Endothelial cell of umbilical vein (primary cell): ENCODE results near the gene ADA. TPM values are rescaled to one million over a fixed set of nuclear protein-coding genes. Genes with fewer than 3 reads are reported as not detected.

Experiments
- BruUV-seq: library from RNA; stranded (reverse); fragments of 400-500 nt; replicated peaks from 2 replicates; lab custom pipeline; 2021; lab: Mats Ljungman, UMichigan
- CTCF ChIA-PET: fragments of 300-600, 350-600 bp; sonication (Branson Sonifier 250); formaldehyde crosslinking; loops from one replicate; lab custom pipeline; 2021; ENCODE audit warnings: antibody characterized with exemption, inconsistent platforms; lab: Charles Lee
- POLR2A ChIA-PET: fragments of 300-600, 350-600 bp; sonication (Branson Sonifier 250); formaldehyde crosslinking; loops from one replicate; lab custom pipeline; 2021; ENCODE audit warnings: antibody characterized with exemption, inconsistent platforms; lab: Charles Lee
- DNase-seq: peaks from one replicate; pipeline ENCODE4 v3.0.0-alpha.2; 2011; ENCODE audit warnings: low read depth, low spot score
- FAIRE-seq: peaks from 2 replicates; lab custom pipeline; 2011; peaks lifted over from hg19 to GRCh38; lab: Jason Lieb, UNC
- H2AFZ ChIP-seq: 2 replicates; pipeline ENCODE4 v1.6.0; 2012; ENCODE audit warnings: low read depth, low read length, control low read depth, inconsistent platforms
- H3K27ac ChIP-seq: 2 replicates; pipeline ENCODE4 v1.5.1; 2011; ENCODE audit warnings: low read depth, mild to moderate bottlenecking, control low read depth, low read length, moderate library complexity; ENCODE audit not compliant: insufficient read depth
- H3K27me3 ChIP-seq, 2 experiments: 2 replicates each; pipeline versions ENCODE4 v1.6.0 to v1.6.1; 2011; ENCODE audit warnings: low read length in 2 of 2, mixed read lengths in 1 of 2; ENCODE audit not compliant: control insufficient read depth in 2 of 2, insufficient read depth in 2 of 2
- H3K36me3 ChIP-seq, 2 experiments: 2 replicates in 1 of 2; 3 replicates in 1 of 2; pipeline ENCODE4 v1.5.1; 2011; ENCODE audit warnings: low read length in 2 of 2, mild to moderate bottlenecking in 1 of 2, moderate library complexity in 1 of 2; ENCODE audit not compliant: control insufficient read depth in 2 of 2, insufficient read depth in 2 of 2; ENCODE audit errors: extremely low read depth in 1 of 2
- H3K4me1 ChIP-seq: 3 replicates; pipeline ENCODE4 v1.5.1; 2011; ENCODE audit warnings: mild to moderate bottlenecking, low read length; ENCODE audit not compliant: control insufficient read depth, insufficient read depth; ENCODE audit errors: extremely low read depth
- H3K4me2 ChIP-seq: 2 replicates; pipeline ENCODE4 v1.6.1; 2011; ENCODE audit warnings: low read length, control low read depth, mixed read lengths; ENCODE audit not compliant: insufficient read depth
- H3K4me3 ChIP-seq, 3 experiments: fragments of 200-600 bp in 1 of 3; sonication (generic), shearing (Covaris generic) in 1 of 3; replicated peaks in 1 of 3; 2 replicates each; pipeline ENCODE4 v1.5.1; 2011 to 2016; ENCODE audit warnings: control low read depth in 3 of 3, low read length in 3 of 3, mild to moderate bottlenecking in 2 of 3, inconsistent platforms in 1 of 3, low read depth in 1 of 3, moderate library complexity in 1 of 3; ENCODE audit not compliant: insufficient read depth in 1 of 3
- H3K79me2 ChIP-seq: 2 replicates; pipeline ENCODE4 v1.6.0; 2012; ENCODE audit warnings: low read length, inconsistent platforms; ENCODE audit not compliant: control insufficient read depth, insufficient read depth
- H3K9ac ChIP-seq: replicated peaks from 2 replicates; pipeline ENCODE3; 2011; ENCODE audit warnings: low read length, control low read depth; ENCODE audit not compliant: insufficient read depth; ENCODE audit errors: extremely low read depth
- H3K9me1 ChIP-seq: replicated peaks from 3 replicates; pipeline ENCODE4 v1.6.0; 2011; ENCODE audit warnings: mild to moderate bottlenecking, low read length; ENCODE audit not compliant: control insufficient read depth, insufficient read depth; ENCODE audit errors: extremely low read depth
- H3K9me3 ChIP-seq: replicated peaks from 2 replicates; pipeline ENCODE4 v1.5.1; 2012; ENCODE audit warnings: low read length, inconsistent platforms; ENCODE audit not compliant: control insufficient read depth, insufficient read depth
- H4K20me1 ChIP-seq: replicated peaks from 2 replicates; pipeline ENCODE3; 2011; ENCODE audit warnings: mild to moderate bottlenecking, low read length; ENCODE audit not compliant: control insufficient read depth, insufficient read depth; ENCODE audit errors: extremely low read depth
- EZH2 ChIP-seq: IDR thresholded peaks from 2 replicates; pipeline ENCODE4 v1.6.1; 2012; ENCODE audit warnings: borderline replicate concordance, low read depth, mild to moderate bottlenecking, moderate library complexity, low read length, inconsistent platforms; ENCODE audit not compliant: severe bottlenecking
- FOS ChIP-seq: IDR thresholded peaks from 2 replicates; pipeline ENCODE4 v1.6.1; 2011; ENCODE audit warnings: mild to moderate bottlenecking, low read length, moderate library complexity, borderline replicate concordance; ENCODE audit not compliant: insufficient read depth
- GATA2 ChIP-seq: IDR thresholded peaks from 2 replicates; pipeline ENCODE4 v1.7.0; 2011; ENCODE audit warnings: low read depth, mild to moderate bottlenecking, moderate library complexity, mixed read lengths, low read length; ENCODE audit not compliant: insufficient read length, insufficient read depth
- JUN ChIP-seq: IDR thresholded peaks from 2 replicates; pipeline ENCODE4 v1.6.1; 2011; ENCODE audit warnings: borderline replicate concordance, low read depth; ENCODE audit not compliant: insufficient read length, insufficient read depth
- MYC ChIP-seq: IDR thresholded peaks from one replicate; pipeline ENCODE4 v1.6.1; 2011; ENCODE audit warnings: mild to moderate bottlenecking, low read depth, low read length
- POLR2A ChIP-seq: IDR thresholded peaks from 2 replicates; pipeline ENCODE4 v1.6.1; 2012; ENCODE audit warnings: low read depth, mild to moderate bottlenecking, control low read depth, low read length
- POLR2AphosphoS5 ChIP-seq: IDR thresholded peaks from 2 replicates; pipeline ENCODE4 v1.6.1; 2012; ENCODE audit warnings: low read depth, mild to moderate bottlenecking, control low read depth, low read length, moderate library complexity; ENCODE audit not compliant: insufficient read depth
- dilution Hi-C: fragments of 300-500 bp; cut with MboI; formaldehyde crosslinking; loops from one replicate; pipeline ENCODE4 v1.15.0; 2019; ENCODE audit warnings: low sequenced_read_pairs; ENCODE audit not compliant: extremely low pct_ligation_motif_present
- intact Hi-C: fragments of 100-400 bp; cut with micrococcal nuclease; formaldehyde crosslinking; loops from one replicate; pipeline ENCODE4 v1.10.0; 2022
- polyA plus RNA-seq, 4 experiments: library from polyadenylated mRNA; depleted of rRNA in 3 of 4; stranded (reverse) in 3 of 4; unstranded in 1 of 4; fragments of >200 nt; gene quantifications; 2 replicates each; pipeline versions ENCODE4 v1.2.1 to v1.2.3, GENCODE V29; 2011 to 2012; ENCODE audit warnings: missing spikeins in 1 of 4
- total RNA-seq: library from RNA; stranded (reverse); gene quantifications from 2 replicates; pipeline ENCODE4 v1.2.3, GENCODE V29; 2021
- TF ChIP-seq, protein P1 (sequence below): IDR thresholded peaks from 2 replicates; pipeline ENCODE4 v1.6.1; 2011; ENCODE audit not compliant: insufficient read depth, insufficient read length
- TF ChIP-seq, protein P2 (sequence below), 2 donors: IDR thresholded peaks; 1 replicate in 1 of 2; 2 replicates in 1 of 2; pipeline ENCODE4 v1.5.1; 2011; ENCODE audit warnings: low read length in 2 of 2, mild to moderate bottlenecking in 2 of 2, moderate library complexity in 2 of 2, control low read depth in 1 of 2, inconsistent platforms in 1 of 2, low read depth in 1 of 2; ENCODE audit not compliant: insufficient read depth in 1 of 2; ENCODE audit errors: extremely low read depth in 1 of 2

ADA gene
- total and polyA plus RNA-seq, 2 donors (not counting 3 experiments of a cell fraction or from before 2014, with no cell fraction given): 26.3 to 33.1 TPM

DNA sequence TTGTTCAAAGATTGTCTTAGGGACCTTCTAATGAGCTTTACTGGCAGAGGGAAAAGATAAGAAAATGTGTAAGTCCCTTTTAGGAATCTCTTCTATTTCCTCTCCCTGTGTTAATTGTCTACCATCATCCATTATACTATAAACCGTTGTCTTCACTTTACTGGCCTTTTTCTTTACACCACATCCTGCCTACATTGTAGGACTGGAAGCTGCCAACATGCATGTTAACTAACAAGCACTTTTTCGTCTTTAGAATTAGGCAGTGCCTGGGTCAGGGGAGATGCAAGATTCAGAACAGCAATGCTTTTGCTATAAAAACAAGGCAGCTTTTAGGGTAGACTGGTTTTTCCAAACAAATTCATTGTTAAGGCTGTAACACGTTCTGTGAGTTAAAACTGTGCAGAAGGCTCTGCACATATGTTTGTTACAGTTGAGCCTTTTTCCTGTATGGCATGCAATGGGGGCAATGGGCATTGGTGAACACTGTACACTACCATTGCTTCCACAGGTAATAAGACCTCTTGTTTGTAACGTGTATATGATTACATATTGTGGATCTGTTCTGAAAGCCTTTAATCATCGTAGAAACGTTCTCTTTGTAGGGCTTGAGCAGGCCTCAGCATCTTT is 80.0 kb downstream of the ADA start:
- H4K20me1 ChIP-seq: no peaks in the 10 kb centered on the region
- no peak overlapping the region for H3K4me3 ChIP-seq
- ChIA-PET POLR2A (interaction anchor here (0.6 kb wide), 1 partner anchor 30 kb away, joined by 4 read pairs; no protein-coding TSS in a partner anchor), CTCF (interaction anchor here (1.5 kb wide), 1 partner anchor 14 kb away, joined by 7 read pairs; no protein-coding TSS in a partner anchor)
- no peaks in the 10 kb centered on the region for H3K36me3 ChIP-seq
- no peaks in the 10 kb centered on the region for H3K27me3 ChIP-seq
- H3K79me2 ChIP-seq: peaks cover 3% of the 10 kb centered on the region
- no TSS peak for BruUV-seq
- no peak overlapping the region for H3K9ac ChIP-seq
- FAIRE-seq (no peak), DNase-seq (no peak)
- H3K9me3 ChIP-seq: no peaks in the 10 kb centered on the region
- H3K4me1 ChIP-seq: peaks cover 18% of the 10 kb centered on the region
- intact Hi-C loops: no loop called here
- no peak overlapping the region for H3K27ac ChIP-seq
- no peaks in the 10 kb centered on the region for H3K9me1 ChIP-seq
- TF ChIP-seq FOS (no peak), GATA2 (no peak), MYC (no peak), POLR2AphosphoS5 (no peak), EZH2 (no peak)
- dilution Hi-C loops: no loop called here
- no peak overlapping the region for H3K4me2 ChIP-seq
- no peak overlapping the region for H2AFZ ChIP-seq

GRCh38 chr20:44570367-44570766 is 81.1 kb downstream of the ADA start:
- no peak overlapping the region for H3K9ac ChIP-seq
- FAIRE-seq (no peak), DNase-seq (no peak)
- H3K27ac ChIP-seq: no peak overlapping the region
- H3K9me3 ChIP-seq: no peaks in the 10 kb centered on the region
- no TSS peak for BruUV-seq
- no peaks in the 10 kb centered on the region for H3K36me3 ChIP-seq
- no peak overlapping the region for H3K4me3 ChIP-seq
- CTCF ChIA-PET: interaction anchor here (1.5 kb wide), 1 partner anchor 12 kb away, joined by 7 read pairs; no protein-coding TSS in a partner anchor
- no peak for TF ChIP-seq GATA2
- TF ChIP-seq POLR2AphosphoS5: no peak
- no peak for TF ChIP-seq EZH2
- TF ChIP-seq, protein P1, sequence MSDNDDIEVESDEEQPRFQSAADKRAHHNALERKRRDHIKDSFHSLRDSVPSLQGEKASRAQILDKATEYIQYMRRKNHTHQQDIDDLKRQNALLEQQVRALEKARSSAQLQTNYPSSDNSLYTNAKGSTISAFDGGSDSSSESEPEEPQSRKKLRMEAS: no peak
- no peak for TF ChIP-seq MYC
- no peak for TF ChIP-seq JUN
- TF ChIP-seq, protein P2, sequence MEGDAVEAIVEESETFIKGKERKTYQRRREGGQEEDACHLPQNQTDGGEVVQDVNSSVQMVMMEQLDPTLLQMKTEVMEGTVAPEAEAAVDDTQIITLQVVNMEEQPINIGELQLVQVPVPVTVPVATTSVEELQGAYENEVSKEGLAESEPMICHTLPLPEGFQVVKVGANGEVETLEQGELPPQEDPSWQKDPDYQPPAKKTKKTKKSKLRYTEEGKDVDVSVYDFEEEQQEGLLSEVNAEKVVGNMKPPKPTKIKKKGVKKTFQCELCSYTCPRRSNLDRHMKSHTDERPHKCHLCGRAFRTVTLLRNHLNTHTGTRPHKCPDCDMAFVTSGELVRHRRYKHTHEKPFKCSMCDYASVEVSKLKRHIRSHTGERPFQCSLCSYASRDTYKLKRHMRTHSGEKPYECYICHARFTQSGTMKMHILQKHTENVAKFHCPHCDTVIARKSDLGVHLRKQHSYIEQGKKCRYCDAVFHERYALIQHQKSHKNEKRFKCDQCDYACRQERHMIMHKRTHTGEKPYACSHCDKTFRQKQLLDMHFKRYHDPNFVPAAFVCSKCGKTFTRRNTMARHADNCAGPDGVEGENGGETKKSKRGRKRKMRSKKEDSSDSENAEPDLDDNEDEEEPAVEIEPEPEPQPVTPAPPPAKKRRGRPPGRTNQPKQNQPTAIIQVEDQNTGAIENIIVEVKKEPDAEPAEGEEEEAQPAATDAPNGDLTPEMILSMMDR (IDR thresholded peaks at IDR 0.05; ENCODE audit: extremely low read depth in 1 of 2, insufficient read depth in 1 of 2, low read depth in 1 of 2, low read length in 2 of 2): no peak
- no peak for TF ChIP-seq POLR2A
- no peak for TF ChIP-seq FOS
- no peak overlapping the region for H3K4me2 ChIP-seq
- peaks cover 15% of the 10 kb centered on the region for H3K4me1 ChIP-seq
- no peak overlapping the region for H2AFZ ChIP-seq
- intact Hi-C loops (no loop called here), dilution Hi-C loops (no loop called here)
- no peaks in the 10 kb centered on the region for H3K79me2 ChIP-seq
- H4K20me1 ChIP-seq: no peaks in the 10 kb centered on the region
- H3K9me1 ChIP-seq: no peaks in the 10 kb centered on the region
- no peaks in the 10 kb centered on the region for H3K27me3 ChIP-seq
- POLR2A ChIA-PET: no interaction called here
